Measurements from ENCODE around the gene UGT1A9. TPM values are rescaled to one million over a fixed set of nuclear protein-coding genes. Genes with fewer than 3 reads are reported as not detected.
"Not testable (repeated sequence)": the region's sequence is repeated elsewhere in the genome, so short reads cannot be mapped to it uniquely, and the experiment has no call there.

The UGT1A9 gene
- total RNA-seq, 1 experiment from 2014 or later = not detected

GRCh38 chr2:233676046-233676445 lies 4.3 kb downstream of the UGT1A9 start:
- DNase-seq (ENCODE audit: low spot score) = no peak
- in situ Hi-C loops (cut with HindIII; ENCODE audit: low sequenced_read_pairs) = no loop called here

- in situ Hi-C loops (cut with HindIII; ENCODE audit: low sequenced_read_pairs) = no loop called here
- no peak for DNase-seq (ENCODE audit: low spot score)
Observed at GRCh38 chr2:233679196-233679595, 7.5 kb downstream of the UGT1A9 start.

GRCh38 chr2:233680361-233681045 lies 8.8 kb downstream of the UGT1A9 start:
- in situ Hi-C loops (cut with HindIII; ENCODE audit: low sequenced_read_pairs) = no loop called here
- DNase-seq (ENCODE audit: low spot score) = no peak

GRCh38 chr2:233681521-233682099 lies 9.9 kb downstream of the UGT1A9 start, which contains the start of gene UGT1A7:
TSS of gene UGT1A7 (plus strand) at chr2:233681901. CDS start at chr2:233681938, 37 bp downstream.
- in situ Hi-C loops (cut with HindIII; ENCODE audit: low sequenced_read_pairs) = no loop called here
- DNase-seq (ENCODE audit: low spot score) = no peak

- no peak for DNase-seq (ENCODE audit: low spot score)
- in situ Hi-C loops (cut with HindIII; ENCODE audit: low sequenced_read_pairs) = no loop called here
Observed at GRCh38 chr2:233684640-233685039, 12.9 kb downstream of the UGT1A9 start.

GRCh38 chr2:233686928-233687327 lies 15.2 kb downstream of the UGT1A9 start:
- in situ Hi-C loops (cut with HindIII; ENCODE audit: low sequenced_read_pairs) = no loop called here
- no peak for DNase-seq (ENCODE audit: low spot score)

GRCh38 chr2:233688341-233688740 lies 16.6 kb downstream of the UGT1A9 start:
- DNase-seq (ENCODE audit: low spot score) = no peak
- in situ Hi-C loops (cut with HindIII; ENCODE audit: low sequenced_read_pairs) = no loop called here

- in situ Hi-C loops (cut with HindIII; ENCODE audit: low sequenced_read_pairs) = no loop called here
- DNase-seq (ENCODE audit: low spot score) = no peak
Observed at GRCh38 chr2:233689031-233689430, 17.3 kb downstream of the UGT1A9 start.

GRCh38 chr2:233689501-233689900 lies 17.8 kb downstream of the UGT1A9 start:
- in situ Hi-C loops (cut with HindIII; ENCODE audit: low sequenced_read_pairs) = no loop called here

GRCh38 chr2:233690444-233690843 lies 18.7 kb downstream of the UGT1A9 start:
- DNase-seq (ENCODE audit: low spot score) = no peak
- in situ Hi-C loops (cut with HindIII; ENCODE audit: low sequenced_read_pairs) = no loop called here

More at GRCh38 chr2:233689501-233689900, 17.8 kb downstream of the UGT1A9 start:
- DNase-seq (ENCODE audit: low spot score) = no peak

- in situ Hi-C loops (cut with HindIII; ENCODE audit: low sequenced_read_pairs) = no loop called here
- no peak for DNase-seq (ENCODE audit: low spot score)
Observed at GRCh38 chr2:233691443-233692433, 20.0 kb downstream of the UGT1A9 start.

GRCh38 chr2:233692648-233693047 lies 20.9 kb downstream of the UGT1A9 start, which contains the start of gene UGT1A6:
TSS of gene UGT1A6 (plus strand) at chr2:233692890. CDS start at chr2:233693005, 115 bp downstream.
- DNase-seq (ENCODE audit: low spot score) = no peak
- in situ Hi-C loops (cut with HindIII; ENCODE audit: low sequenced_read_pairs) = no loop called here

- in situ Hi-C loops (cut with HindIII; ENCODE audit: low sequenced_read_pairs) = no loop called here
- no peak for DNase-seq (ENCODE audit: low spot score)
Observed at GRCh38 chr2:233693963-233694362, 22.3 kb downstream of the UGT1A9 start.

- DNase-seq (ENCODE audit: low spot score) = no peak
- in situ Hi-C loops (cut with HindIII; ENCODE audit: low sequenced_read_pairs) = no loop called here
Observed at GRCh38 chr2:233698740-233699139, 27.0 kb downstream of the UGT1A9 start.

- no peak for DNase-seq (ENCODE audit: low spot score)
- in situ Hi-C loops (cut with HindIII; ENCODE audit: low sequenced_read_pairs) = no loop called here
Observed at GRCh38 chr2:233699424-233700027, 27.8 kb downstream of the UGT1A9 start.

GRCh38 chr2:233700028-233700635 lies 28.4 kb downstream of the UGT1A9 start:
- DNase-seq (ENCODE audit: low spot score) = no peak
- in situ Hi-C loops (cut with HindIII; ENCODE audit: low sequenced_read_pairs) = no loop called here

GRCh38 chr2:233700842-233701241 lies 29.1 kb downstream of the UGT1A9 start:
- in situ Hi-C loops (cut with HindIII; ENCODE audit: low sequenced_read_pairs); DNase-seq (ENCODE audit: low spot score): not testable (repeated sequence)

GRCh38 chr2:233702238-233702637 lies 30.5 kb downstream of the UGT1A9 start:
- in situ Hi-C loops (cut with HindIII; ENCODE audit: low sequenced_read_pairs) = no loop called here
- DNase-seq (ENCODE audit: low spot score) = no peak
